Left ventricle myocardium superior (tissue), 1 donor: Measurements from ENCODE around the gene RPL23. TPM values are rescaled to one million over a fixed set of nuclear protein-coding genes. Genes with fewer than 3 reads are reported as not detected.

Source experiments
- ATAC-seq: fragments of 200-7000 bp; cut with Tn5 transposase; one replicate; pipeline ENCODE4 v1.9.1; 2020; ENCODE audit warnings: mild to moderate bottlenecking, moderate library complexity
- DNase-seq: peaks from one replicate; pipeline ENCODE4 v3.0.0-alpha.2; 2020
- intact Hi-C: fragments of 100-400 bp; cut with micrococcal nuclease; formaldehyde crosslinking; loops from one replicate; pipeline ENCODE4 v1.11.0; 2022
- total RNA-seq: library from RNA; stranded (reverse); fragmentation: NEBNext Ultra II Directional; extraction: Animal tissue kit (Norgen Biotek cat#: 25700); gene quantifications from one replicate; pipeline ENCODE4 v1.2.1, GENCODE V29; 2021
- donor health status: DM: no; HTN: yes; CAD: no; lungs with severe emphysema.

The RPL23 gene
- total RNA-seq, 1 donor from 2014 or later = 799 TPM

DNA sequence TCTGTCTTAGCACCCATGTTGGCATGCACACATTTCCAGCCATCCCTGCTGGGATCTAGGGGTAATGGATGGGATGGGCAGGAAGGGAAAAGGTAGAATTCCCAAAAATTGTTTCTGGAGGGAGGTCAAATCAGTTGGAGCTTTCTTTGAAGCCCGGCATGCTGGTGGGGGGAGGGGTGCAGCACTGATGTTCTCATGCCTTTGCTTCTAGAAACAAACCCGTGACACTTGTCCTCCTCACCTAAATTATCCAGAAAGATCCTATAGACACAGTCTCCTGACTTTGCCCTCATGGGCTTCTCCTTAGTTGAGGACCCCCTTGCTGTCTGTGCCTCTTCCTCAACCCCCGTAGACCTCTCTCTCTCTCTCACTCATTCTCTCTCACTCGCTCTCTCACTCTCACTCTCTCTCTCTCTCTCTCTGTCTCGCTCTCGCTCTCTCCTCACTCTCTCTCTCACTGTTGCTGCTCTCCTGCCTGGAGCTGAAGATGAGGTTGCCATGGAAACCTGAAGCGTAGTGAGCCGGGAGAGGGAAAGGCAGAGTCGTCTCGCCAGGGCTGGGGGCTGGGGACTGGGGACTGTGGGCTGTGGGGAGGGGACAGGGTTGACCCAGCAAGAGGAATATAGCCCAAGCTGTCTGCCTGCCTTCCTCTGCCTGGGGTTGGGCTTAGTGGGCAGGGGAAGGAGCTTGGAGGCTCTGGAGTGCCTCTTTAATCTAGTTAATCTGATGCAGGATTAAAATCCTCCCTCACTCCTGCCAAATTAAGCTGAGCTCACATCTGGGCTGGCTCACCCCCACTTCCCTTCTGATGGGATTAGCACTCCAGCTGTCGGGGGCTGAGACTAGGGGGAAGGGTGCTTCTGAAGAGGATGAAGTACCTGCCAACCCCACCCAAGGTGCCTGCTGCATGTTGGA lies 32.5 kb upstream of the RPL23 start:
- ATAC-seq (peak; percentile 7), DNase-seq (peak; percentile 25)
- intact Hi-C loops = no loop called here

GRCh38 chr17:38885044-38885727 lies 31.7 kb upstream of the RPL23 start:
- peak; percentile 23 for DNase-seq
- intact Hi-C loops = no loop called here

GRCh38 chr17:38883592-38884526 lies 30.3 kb upstream of the RPL23 start:
- intact Hi-C loops = no loop called here
- DNase-seq = peak; percentile 54
- ATAC-seq = peak; percentile 9

More at GRCh38 chr17:38885044-38885727, 31.7 kb upstream of the RPL23 start:
- no peak for ATAC-seq

DNA sequence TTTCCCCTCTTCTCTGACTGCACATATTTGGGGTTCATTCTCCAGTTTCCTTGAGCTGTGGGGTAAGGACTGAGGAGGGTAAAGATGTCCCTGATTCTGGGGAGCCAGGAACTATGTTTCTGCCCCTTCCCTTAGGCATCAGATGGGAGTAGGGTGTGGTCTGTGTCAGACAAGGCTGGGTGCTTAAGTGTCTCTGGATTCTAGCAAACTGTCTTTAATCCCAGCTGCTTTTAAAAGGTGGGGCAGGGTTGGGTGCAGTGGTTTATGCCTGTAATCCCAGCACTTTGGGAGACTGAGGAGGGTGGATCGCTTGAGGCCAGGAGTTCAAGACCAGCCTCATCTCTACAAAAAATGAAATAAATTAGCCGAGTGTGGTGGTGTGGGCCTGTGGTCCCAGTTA lies 29.3 kb upstream of the RPL23 start:
- intact Hi-C loops = no loop called here
- ATAC-seq (no peak), DNase-seq (no peak)

- intact Hi-C loops = no loop called here
- DNase-seq (peak; percentile 76), ATAC-seq (peak; percentile 51)
These were observed 28.2 kb upstream of the RPL23 start for GRCh38 chr17:38881600-38882191.

DNA sequence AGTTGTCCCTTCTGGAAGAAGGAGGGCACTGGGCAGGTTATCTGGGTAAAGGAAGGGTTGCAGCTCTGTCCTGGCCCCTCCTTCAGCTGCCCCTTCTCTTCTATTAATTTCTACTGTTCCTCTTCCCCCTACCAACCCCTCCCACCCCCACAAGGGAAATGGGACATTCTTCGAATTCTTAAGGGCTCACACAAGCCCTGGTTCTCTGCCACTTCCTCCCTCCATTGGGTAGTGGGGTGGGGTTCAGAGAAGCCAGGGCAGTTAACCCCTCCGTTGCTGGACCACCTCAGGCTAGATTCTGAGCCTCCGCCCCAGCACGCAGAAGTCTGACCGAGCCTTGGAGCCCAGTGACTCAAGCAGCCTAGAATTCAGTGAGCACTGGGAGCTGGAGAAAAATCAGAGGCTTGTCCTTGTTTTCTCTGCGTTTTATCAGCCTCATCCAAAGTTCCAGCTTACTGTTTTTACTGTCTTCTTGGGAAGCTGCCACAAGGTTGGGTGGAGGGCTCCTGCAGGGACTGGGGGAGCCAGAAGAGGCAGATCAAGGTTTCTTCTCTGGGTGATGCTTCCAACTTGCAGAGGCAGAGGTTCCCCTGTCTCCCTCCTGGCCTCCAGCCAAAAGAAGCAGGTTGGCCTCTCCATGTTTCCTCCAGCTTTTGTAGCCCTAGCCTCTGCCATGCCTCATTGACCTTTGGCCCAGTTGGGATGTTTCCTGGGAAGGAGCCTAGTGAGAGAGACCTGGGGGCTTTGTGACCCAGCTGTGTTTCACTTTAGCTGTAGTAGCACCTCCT lies 26.6 kb upstream of the RPL23 start:
- ATAC-seq = peak; percentile 51
- DNase-seq = peak; percentile 55
- intact Hi-C loops = no loop called here

DNA sequence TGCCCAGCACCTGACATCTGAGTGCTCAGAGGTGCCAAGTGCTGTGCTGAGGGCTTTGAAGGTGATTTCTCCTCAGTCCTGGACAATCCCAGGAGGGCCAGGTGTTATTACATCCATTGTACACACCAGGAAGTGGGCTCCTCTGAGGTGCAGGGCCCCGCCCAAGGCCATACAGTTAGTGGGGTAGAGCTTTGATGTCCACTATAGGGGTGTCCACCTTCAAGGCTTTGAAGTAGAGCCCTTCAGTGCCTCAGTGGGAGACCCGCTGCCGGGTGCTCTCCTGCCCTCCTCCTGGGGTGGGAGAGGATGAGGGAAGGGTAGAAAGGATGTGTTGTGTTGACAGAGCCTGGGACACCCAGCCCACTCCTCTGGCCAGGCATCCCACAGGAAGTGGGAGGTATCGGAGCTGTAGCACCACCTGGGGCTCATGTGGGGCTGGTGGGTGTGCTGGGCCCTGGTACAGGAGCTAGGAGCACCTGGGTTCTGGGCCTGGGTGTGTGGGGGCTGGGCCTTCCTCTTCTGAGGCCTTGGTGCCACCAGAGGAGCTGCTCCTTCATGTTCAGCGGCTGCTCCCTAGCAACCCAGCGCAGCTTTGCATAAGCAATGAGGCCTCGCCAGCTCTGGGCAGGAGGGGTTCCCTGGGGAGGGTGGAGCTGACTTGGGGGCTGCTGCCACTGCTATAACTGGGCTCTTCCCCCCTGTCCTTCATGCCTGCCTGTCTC lies 23.8 kb upstream of the RPL23 start:
- DNase-seq = no peak
- intact Hi-C loops = no loop called here
- ATAC-seq = no peak

DNA sequence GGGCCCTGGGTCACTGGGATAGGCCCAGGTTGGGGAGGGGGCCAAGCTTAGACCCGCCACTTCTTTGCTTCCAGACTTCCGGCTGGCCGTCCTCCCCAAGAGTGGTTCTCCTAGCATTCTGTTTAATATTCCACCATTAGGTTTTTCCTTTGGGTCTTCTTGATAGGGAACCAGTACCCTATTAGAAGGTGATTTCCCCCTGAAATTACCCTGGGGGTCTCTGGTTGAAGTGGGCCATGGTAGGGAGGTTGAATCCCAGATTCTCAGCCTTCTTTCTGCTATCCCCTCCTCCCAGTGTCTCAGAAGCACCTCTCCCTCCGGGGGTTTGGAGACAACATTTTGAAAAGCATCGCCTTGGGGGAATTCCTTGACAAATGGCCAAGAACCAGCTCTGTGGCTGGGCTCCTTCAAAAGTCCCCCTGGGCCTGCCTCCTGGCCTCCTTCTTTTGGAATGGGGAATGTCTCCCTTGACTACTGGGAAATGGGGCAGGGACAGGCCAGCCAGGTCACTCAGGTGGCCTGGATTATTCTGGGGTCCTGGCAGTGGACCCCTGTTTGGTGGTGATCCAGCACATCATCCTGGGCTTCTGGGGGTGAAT lies 22.1 kb upstream of the RPL23 start:
- peak; percentile 20 for DNase-seq
- ATAC-seq = no peak
- intact Hi-C loops = no loop called here

DNA sequence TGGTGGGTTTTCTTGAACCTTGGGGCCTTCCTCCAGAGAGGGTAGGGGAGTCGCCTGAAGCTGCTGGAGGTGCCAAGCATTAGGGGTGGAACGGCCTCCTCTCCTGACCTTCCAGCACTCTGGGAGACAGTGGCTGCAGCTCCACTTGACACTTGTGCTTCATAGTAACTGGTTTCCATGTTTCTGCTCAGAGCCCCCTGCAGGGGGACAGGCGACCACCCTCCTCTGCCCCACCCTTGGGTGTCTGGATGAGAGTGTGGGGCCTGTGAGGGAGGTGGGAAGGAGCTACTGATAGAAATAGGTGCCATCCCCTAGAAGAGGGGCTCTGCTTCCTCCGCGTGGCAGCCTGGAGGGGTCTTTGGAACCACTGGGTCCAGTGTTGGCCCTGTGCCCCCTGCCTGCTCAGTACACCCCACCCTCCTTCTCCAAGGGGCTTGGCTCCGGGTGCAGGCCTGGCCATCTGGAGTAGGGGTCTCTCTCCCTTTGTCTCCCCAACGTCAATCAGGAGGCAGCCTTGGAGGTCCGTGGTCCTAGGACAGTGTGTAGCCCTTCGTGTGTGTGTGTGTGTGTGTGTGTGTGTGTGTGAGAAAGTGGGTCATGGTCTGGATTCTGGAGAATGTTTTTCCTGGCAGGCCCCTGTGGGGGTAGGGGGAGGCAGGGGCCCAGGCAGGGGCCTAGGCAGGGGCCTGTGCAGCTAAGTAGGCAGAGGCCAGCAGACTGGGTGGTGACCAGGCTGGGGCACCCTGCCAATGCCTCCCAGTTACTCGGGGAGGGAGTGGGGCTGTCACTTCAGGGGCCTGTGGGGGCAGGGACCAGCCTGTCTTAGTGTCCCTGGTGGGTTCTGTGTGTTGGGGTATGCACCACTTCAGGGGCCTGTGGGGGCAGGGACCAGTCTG lies 21.2 kb upstream of the RPL23 start:
- peak; percentile 61 for DNase-seq
- intact Hi-C loops = no loop called here
- ATAC-seq = peak; percentile 3

DNA sequence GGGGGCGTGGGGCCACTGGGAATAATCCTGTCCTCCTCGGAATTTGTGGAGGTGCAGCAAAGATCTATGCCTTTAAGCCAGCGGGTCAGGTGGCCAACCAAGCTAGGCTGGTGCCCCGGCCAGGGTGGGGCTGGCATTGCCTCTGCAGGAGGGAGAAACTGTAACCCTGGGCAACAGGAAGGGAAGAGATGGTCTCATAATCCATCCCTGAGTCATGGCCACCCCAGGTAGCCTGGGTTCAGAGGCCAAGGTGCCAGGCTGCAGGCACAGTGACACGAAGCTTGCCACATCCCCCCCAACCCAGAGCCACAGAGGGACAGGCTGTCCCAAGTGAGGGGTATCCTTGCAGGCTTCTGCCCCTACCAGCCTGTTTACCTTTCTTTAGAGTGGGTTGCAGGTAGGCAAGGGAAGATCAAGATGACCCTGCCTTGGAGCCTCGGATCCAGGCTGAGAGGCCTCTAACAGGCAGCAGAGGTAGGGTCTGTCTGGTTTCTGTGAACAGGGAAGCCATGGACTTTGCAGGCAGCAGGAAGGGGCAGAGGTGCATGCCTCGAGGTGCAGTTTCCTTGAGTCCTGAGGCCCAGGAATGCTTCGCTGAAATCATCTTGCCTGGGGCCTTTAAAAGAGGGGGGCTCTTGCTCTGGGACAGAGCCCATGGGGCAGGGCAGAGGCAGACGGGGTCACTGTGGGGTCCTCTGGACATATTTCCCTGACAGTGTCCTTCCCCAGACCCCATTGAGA lies 20.3 kb upstream of the RPL23 start:
- intact Hi-C loops = no loop called here
- ATAC-seq (no peak), DNase-seq (peak; percentile 21)

DNA sequence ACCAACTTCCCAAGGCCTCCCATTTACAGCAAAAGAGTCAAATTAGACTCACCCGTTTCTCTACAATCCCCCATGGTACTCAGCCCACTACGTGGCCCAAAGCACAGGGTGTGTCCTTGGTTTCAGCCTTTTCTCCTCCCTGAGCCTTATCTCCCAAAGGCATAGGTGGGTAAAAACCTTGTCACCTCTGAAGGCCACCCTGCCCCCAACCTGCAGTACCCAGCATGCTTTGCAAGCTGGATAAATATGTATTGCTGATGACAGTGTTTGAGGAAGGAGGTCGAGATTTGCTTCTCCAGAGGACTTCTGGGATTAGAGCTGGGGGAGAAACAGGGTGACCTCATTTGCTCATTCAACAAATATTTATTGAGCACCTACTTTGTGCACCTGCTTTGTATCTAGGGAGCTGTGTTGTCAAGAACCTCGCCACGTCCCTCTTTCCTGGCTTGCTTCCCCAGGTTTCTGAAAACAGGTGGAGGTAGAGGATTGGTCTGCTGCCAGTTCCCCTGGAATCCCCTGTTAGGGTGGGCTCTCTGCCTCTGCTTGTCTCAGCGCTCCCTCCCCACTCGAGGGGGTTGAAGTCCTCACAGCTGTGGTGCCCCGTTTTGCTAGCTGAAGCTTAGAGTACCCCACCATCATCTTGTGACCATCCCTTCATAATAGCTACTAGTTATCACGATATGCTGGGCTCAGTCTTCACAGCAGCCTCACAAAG lies 19.3 kb upstream of the RPL23 start:
- DNase-seq = peak; percentile 21
- no peak for ATAC-seq
- intact Hi-C loops = no loop called here

- intact Hi-C loops = no loop called here
- ATAC-seq = no peak
- peak; percentile 18 for DNase-seq
These were observed 18.5 kb upstream of the RPL23 start for GRCh38 chr17:38872027-38872511.

DNA sequence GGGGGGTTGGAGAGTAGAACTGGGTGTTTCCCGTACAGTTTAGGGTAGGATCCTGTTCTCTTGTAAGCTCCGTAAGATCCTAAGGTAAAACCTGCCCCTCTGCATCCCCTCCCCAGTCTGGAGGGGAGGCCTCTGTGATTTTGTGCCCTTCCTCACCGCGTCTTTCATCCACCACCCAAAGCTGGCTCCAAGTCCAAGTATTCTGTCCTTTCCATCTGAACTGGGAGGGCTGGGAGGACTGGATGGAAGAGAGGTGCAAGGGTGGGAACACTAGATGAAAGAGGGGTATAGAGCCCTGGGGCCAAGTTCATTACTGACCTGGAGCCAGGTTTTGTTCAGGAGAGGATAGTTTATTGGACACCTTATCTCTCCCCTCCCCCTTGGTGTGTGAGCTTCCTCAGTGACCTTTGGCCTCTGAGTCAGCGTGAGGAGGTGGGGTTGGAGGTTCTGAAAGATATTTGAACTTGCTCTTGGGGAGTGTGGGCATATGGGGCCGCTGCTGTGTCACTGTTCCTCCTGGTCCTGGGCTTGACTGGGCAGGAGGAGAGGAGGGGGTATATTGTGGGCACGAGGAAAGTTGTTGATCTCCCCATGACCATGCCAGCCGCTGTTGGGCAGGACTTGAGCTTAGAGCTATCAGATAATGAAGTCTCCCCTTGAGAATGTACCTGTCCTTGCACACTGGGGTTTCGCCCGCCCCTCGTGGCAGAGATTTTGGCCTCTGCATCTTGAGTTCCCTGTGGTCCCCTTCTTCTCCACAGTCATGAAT lies 17.9 kb upstream of the RPL23 start:
- intact Hi-C loops = no loop called here
- no peak for ATAC-seq

More for the DNA sequence above, 17.9 kb upstream of the RPL23 start:
- peak; percentile 54 for DNase-seq
